ENCODE data around the gene TPCN1. TPM values are rescaled to one million over a fixed set of nuclear protein-coding genes. Genes with fewer than 3 reads are reported as not detected.

Gene TPCN1
- total and polyA plus RNA-seq, 8 donors, result 39.4 to 83.4 (median 63.5) TPM

GRCh38 chr12:113333877-113334785, 112.9 kb downstream of the TPCN1 start:
- DNase-seq (peak in 2 of 6 donors; percentile 21 to 38), ATAC-seq (peak; percentile 44 to 49 (median 48)), FAIRE-seq (no peak)
- H3K36me3 ChIP-seq, result peaks cover 0 to 7% (median 0%) of the 10 kb centered on the region in 3 donors
- intact Hi-C loops (cut with DNase I), result no loop called here
- no peak for TF ChIP-seq CTCF (IDR thresholded peaks at IDR 0.05)
- H3K9me3 ChIP-seq, result no peaks in the 10 kb centered on the region
- H3K27me3 ChIP-seq, result no peaks in the 10 kb centered on the region
- WGBS, 2 donors, result 19 to 23% methylated on average over 27 of the region's 27 CpGs
- peaks cover 0 to 9% (median 0%) of the 10 kb centered on the region in 3 donors for H3K4me1 ChIP-seq
- peak overlapping the region; percentile 46 to 83 (median 60) for H3K27ac ChIP-seq
- peak overlapping the region; percentile 21 to 95 (median 67) for H3K4me3 ChIP-seq

DNA sequence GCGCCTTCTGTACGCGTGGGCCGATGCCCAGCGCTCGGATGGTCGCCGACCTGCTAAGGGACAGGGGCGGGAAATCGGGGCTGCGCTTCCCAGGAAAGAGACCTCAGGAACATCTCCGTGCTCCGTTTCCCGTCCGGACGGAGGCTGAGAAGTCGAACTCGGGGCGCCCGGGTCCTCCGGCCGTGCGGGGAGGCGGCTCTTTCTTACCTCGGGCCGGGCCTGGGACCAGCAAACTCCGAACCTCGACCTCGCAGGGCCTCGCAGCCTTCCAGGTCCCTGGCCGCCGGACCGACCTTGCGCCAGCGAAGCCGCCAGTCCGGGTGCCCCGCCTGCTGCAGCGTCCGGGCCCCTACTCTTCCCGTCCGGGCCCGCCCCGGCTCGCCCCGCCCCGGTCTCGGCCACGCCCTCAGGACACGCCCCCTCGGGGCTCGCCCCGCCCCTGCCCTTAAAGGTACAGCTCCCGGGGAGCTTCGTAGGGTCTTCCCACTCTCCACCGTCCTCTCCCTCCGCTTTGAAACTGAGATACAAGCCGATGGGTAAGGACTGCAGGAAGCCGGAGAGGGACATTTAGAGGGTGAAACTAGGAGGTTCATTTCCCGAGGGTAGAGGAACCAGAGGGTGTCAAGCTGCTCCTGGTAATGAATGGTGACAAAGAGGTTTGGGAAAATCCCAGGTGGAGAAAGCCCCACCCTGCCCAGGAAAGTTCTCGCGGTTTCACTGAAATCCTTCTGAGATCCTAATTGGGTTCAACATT, 113.7 kb downstream of the TPCN1 start, which contains the start of gene SLC8B1:
Gene SLC8B1 (minus strand): TSS at position 324 of the 754 bp plus-strand sequence. CDS start 2,231 bp downstream, outside the sequence.
- H3K36me3 ChIP-seq, result peaks cover 0 to 7% (median 0%) of the 10 kb centered on the region in 3 donors
- H3K27ac ChIP-seq, result peak within 1 kb of the TSS; percentile 46 to 83 (median 60)
- 1% methylated on average over 42 to 62 of the region's 62 CpGs for WGBS, 2 donors
- FAIRE-seq, result no peak
- H3K4me3 ChIP-seq, result peak within 1 kb of the TSS; percentile 21 to 95 (median 67)
- H3K9me3 ChIP-seq, result no peaks in the 10 kb centered on the region
- peak; percentile 97 to 99 (median 98) for ATAC-seq
- intact Hi-C loops (cut with DNase I), result no loop called here
- DNase-seq, result peak; percentile 83 to 99 (median 93)
- TF ChIP-seq CTCF (IDR thresholded peaks at IDR 0.05), result no peak
- H3K27me3 ChIP-seq, result no peaks in the 10 kb centered on the region
- peaks cover 0 to 9% (median 0%) of the 10 kb centered on the region in 3 donors for H3K4me1 ChIP-seq

- Histone ChIP-seq H3K9me3 (no peaks in the 10 kb centered on the region), H3K4me1 (no peaks in the 10 kb centered on the region), H3K27me3 (no peaks in the 10 kb centered on the region), H3K36me3 (no peaks in the 10 kb centered on the region), H3K4me3 (no peak overlapping the region), H3K27ac (no peak overlapping the region)
- intact Hi-C loops (cut with DNase I), result no loop called here
- DNase-seq, result no peak
- no peak for TF ChIP-seq CTCF (IDR thresholded peaks at IDR 0.05)
- no peak for FAIRE-seq
- 96 to 98% methylated on average over 5 of the region's 5 CpGs for WGBS, 2 donors
- ATAC-seq, result no peak
Measured at GRCh38 chr12:113339540-113339939, 118.3 kb downstream of the TPCN1 start.

DNA sequence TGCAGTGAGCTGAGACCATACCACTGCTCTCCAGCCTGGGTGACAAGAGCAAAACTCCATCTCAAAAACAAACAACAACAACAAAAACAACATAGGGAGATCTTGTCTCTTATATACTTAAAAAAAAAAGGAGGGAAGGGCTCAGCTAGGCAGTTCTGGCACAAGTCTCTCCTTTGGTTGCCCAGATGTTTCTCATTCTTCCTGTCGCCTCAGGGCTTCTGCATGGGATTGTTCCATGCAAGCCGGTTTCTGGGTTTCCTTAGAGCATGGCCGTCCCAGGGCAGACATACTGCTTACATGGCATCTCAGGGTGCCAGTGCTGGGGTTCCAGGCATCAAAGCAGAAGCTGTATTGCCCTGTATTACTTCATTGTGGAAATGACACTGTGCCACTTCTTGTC, 118.8 kb downstream of the TPCN1 start:
- Histone ChIP-seq H3K36me3 (no peaks in the 10 kb centered on the region), H3K27ac (no peak overlapping the region), H3K9me3 (no peaks in the 10 kb centered on the region), H3K27me3 (no peaks in the 10 kb centered on the region), H3K4me3 (no peak overlapping the region), H3K4me1 (no peaks in the 10 kb centered on the region)
- no peak for FAIRE-seq
- no peak for DNase-seq
- intact Hi-C loops (cut with DNase I), result no loop called here
- 89 to 97% methylated on average over 3 of the region's 3 CpGs for WGBS, 2 donors
- no peak for TF ChIP-seq CTCF (IDR thresholded peaks at IDR 0.05)
- ATAC-seq, result no peak

Data from pancreas (tissue), 10 donors.